Measurements from ENCODE around the gene HNRNPM.
A peak's percentile ranks its signal among the peaks of the same experiment; 100 is the strongest.

HNRNPM gene

GRCh38 chr19:8469613-8470368 is 25.0 kb downstream of the HNRNPM start:
- TF ChIP-seq, protein P1, sequence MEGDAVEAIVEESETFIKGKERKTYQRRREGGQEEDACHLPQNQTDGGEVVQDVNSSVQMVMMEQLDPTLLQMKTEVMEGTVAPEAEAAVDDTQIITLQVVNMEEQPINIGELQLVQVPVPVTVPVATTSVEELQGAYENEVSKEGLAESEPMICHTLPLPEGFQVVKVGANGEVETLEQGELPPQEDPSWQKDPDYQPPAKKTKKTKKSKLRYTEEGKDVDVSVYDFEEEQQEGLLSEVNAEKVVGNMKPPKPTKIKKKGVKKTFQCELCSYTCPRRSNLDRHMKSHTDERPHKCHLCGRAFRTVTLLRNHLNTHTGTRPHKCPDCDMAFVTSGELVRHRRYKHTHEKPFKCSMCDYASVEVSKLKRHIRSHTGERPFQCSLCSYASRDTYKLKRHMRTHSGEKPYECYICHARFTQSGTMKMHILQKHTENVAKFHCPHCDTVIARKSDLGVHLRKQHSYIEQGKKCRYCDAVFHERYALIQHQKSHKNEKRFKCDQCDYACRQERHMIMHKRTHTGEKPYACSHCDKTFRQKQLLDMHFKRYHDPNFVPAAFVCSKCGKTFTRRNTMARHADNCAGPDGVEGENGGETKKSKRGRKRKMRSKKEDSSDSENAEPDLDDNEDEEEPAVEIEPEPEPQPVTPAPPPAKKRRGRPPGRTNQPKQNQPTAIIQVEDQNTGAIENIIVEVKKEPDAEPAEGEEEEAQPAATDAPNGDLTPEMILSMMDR (conservative IDR thresholded peaks at IDR 0.05): no peak
- no peak overlapping the region for H3K27ac ChIP-seq

DNA sequence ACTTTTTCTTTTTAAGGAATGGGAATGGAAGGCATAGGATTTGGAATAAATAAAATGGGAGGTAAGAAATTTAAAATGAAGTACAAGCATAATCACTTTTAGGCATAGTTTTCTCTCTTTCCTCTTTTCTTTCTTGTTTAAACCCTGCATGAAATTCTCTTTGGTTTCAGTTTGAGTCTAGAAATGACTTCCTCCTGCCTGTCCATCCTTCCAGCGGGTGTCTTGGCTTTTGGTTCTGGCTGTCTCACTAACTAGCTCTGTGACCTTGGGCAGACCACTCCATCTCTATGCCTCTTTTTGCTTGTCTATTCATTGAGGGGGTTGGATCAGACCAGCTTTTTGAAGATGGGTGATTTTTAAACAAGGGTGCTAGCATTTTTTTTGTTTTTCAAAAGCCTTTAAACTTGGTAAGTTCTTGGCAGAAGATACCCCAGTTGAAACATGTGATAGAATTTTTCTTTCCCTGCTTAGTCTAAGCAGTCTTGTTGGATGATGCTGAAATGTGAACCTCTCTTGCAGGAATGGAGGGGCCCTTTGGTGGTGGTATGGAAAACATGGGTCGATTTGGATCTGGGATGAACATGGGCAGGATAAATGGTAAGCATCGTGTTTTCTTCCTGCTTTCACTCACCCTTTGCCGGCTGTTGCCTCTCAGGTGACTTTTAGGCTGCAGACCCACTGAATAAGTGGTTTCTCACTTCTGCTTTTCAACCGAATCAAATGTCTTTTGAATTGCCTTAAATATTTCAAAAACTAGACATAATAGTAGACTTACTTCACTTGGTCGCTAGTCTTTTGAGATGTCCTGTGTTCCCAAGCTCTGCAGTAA is 29.1 kb downstream of the HNRNPM start:
- H3K27ac ChIP-seq: no peak overlapping the region
- TF ChIP-seq, protein P1 (conservative IDR thresholded peaks at IDR 0.05): no peak
- no peak for TF ChIP-seq ZFX (IDR thresholded peaks at IDR 0.05)

GRCh38 chr19:8475005-8475404 is 30.2 kb downstream of the HNRNPM start:
- TF ChIP-seq ZFX (IDR thresholded peaks at IDR 0.05): no peak
- TF ChIP-seq, protein P1 (conservative IDR thresholded peaks at IDR 0.05): no peak
- no peak overlapping the region for H3K27ac ChIP-seq

- H3K27ac ChIP-seq: no peak overlapping the region
- TF ChIP-seq ZFX (IDR thresholded peaks at IDR 0.05): no peak
- TF ChIP-seq, protein P1 (conservative IDR thresholded peaks at IDR 0.05): no peak
Measured at GRCh38 chr19:8476524-8476923, 31.7 kb downstream of the HNRNPM start.

DNA sequence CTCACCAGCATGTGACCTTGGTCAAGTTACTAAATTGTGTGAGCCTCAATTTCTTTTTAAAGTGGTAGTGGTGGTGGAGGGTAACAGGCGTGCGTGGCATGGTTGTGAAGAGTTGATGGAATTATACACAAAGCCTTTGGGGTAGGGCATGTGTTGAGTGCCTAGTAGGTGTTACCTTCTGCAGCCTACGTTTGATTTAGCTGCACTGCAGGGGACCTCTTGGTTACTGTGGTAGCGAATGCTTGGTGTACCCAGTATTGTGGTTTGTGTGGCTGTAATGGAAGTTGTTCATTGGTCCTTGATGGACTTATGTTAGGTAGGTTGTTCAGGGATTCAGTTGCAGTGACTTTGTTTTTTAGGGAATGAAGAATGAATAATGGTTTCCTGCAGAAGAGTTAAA is 33.1 kb downstream of the HNRNPM start:
- TF ChIP-seq, protein P1 (conservative IDR thresholded peaks at IDR 0.05): no peak
- TF ChIP-seq ZFX (IDR thresholded peaks at IDR 0.05): no peak

GRCh38 chr19:8478598-8478997 is 33.8 kb downstream of the HNRNPM start:
- TF ChIP-seq ZFX (IDR thresholded peaks at IDR 0.05): no peak
- TF ChIP-seq, protein P1 (conservative IDR thresholded peaks at IDR 0.05): no peak
- H3K27ac ChIP-seq: no peak overlapping the region

More for the DNA sequence above, 33.1 kb downstream of the HNRNPM start:
- H3K27ac ChIP-seq: no peak overlapping the region

DNA sequence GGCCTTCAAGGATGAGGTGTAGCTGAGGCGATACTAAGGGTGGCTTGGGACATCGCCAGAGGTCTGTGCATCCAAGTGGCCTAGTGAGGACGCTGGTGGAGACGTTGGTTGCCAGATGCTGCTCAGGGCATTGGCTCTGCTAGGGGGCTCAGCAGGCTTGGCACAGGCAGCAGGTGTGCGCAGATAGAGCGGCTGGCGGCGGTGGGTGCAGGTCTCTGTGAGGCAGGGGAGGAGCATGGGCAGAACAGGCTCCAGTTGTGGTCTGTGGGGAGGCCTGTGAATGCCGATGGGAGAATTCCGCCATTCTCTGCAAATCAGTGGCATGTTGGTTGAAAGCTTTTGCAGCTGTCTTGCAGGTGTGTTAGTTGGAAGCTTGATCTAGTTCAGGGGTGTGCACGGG is 36.4 kb downstream of the HNRNPM start:
- H3K27ac ChIP-seq: peak overlapping the region; percentile 74
- TF ChIP-seq ZFX (IDR thresholded peaks at IDR 0.05): no peak
- TF ChIP-seq, protein P1 (conservative IDR thresholded peaks at IDR 0.05): no peak

Data from C4-2B (cell line).